Stomach (tissue), 9 donors: ENCODE data around the gene WDR20. TPM values are rescaled to one million over a fixed set of nuclear protein-coding genes. Genes with fewer than 3 reads are reported as not detected.
"Not testable (repeated sequence)": the region's sequence is repeated elsewhere in the genome, so short reads cannot be mapped to it uniquely, and the experiment has no call there.

Experiments used
- DNase-seq, 2 donors: peaks; one replicate each; pipeline versions ENCODE4 v3.0.0 to v3.0.0-alpha.2; 2013 to 2019
- H3K27ac ChIP-seq, 5 donors: fragments of 200-600 bp in 4 of 5; sonication (generic) in 4 of 5; one replicate each; pipeline ENCODE4 v1.5.1; 2013 to 2019; ENCODE audit warnings: mild to moderate bottlenecking in 1 of 5, moderate library complexity in 1 of 5
- H3K27me3 ChIP-seq, 3 donors: fragments of 200-600 bp; sonication (generic); one replicate each; pipeline ENCODE4 v1.5.1; 2017 to 2019; ENCODE audit warnings: mixed run types in 1 of 3
- H3K36me3 ChIP-seq, 4 donors: fragments of 200-600 bp; sonication (generic); 1 replicate in 3 of 4; 2 replicates in 1 of 4; pipeline ENCODE4 v1.5.1; 2016 to 2019
- H3K4me1 ChIP-seq, 4 donors: fragments of 200-600 bp; sonication (generic); one replicate each; pipeline ENCODE4 v1.5.1; 2016 to 2019
- H3K4me3 ChIP-seq, 4 donors: fragments of 200-600 bp; sonication (generic) in 3 of 4; one replicate each; pipeline ENCODE4 v1.5.1; 2016 to 2019; ENCODE audit warnings: mild to moderate bottlenecking in 1 of 4
- H3K9me3 ChIP-seq, 4 donors: fragments of 200-600 bp; sonication (generic); one replicate each; pipeline ENCODE4 v1.5.1; 2016 to 2019
- EP300 ChIP-seq: sonication (generic); formaldehyde crosslinking; IDR thresholded peaks from one replicate; pipeline ENCODE4 v1.6.1; 2017; ENCODE audit warnings: antibody characterized with exemption
- POLR2A ChIP-seq, 4 donors: fragments of 450-650 bp; IDR thresholded peaks; one replicate each; pipeline ENCODE4 v1.6.1; 2016; ENCODE audit warnings: antibody characterized with exemption in 4 of 4, control low read depth in 2 of 4, mild to moderate bottlenecking in 1 of 4, moderate library complexity in 1 of 4
- POLR2AphosphoS5 ChIP-seq, 3 donors: sonication (generic); formaldehyde crosslinking; IDR thresholded peaks; one replicate each; pipeline ENCODE4 v1.6.1; 2016; ENCODE audit warnings: antibody characterized with exemption in 3 of 3
- WGBS, 5 donors: extraction: QIAGEN DNeasy Blood & Tissue Kit in 3 of 5; methylation state at CpG; one replicate each; pipeline versions ENCODE4 v1.1.5 to v1.1.7; 2013 to 2018; 5-methylcytosine and 5-hydroxymethylcytosine counted together
- intact Hi-C: fragments of 100-400 bp; cut with DNase I; formaldehyde crosslinking; loops from one replicate; pipeline ENCODE4 v1.15.1; 2023; ENCODE audit warnings: low total_unique reads
- polyA plus RNA-seq, 3 donors: library from polyadenylated mRNA; stranded (reverse); fragments of 200-250 nt; gene quantifications; one replicate each; pipeline ENCODE4 v1.2.3, GENCODE V29; 2013
- total RNA-seq, 5 donors: library from RNA; depleted of rRNA; stranded (reverse); fragments of >200 nt; gene quantifications; one replicate each; pipeline versions ENCODE4 v1.1.0 to v1.2.3, GENCODE V29; 2014 to 2016
- TF ChIP-seq, protein P1 (sequence below), 7 experiments: fragments of 450-650 bp in 4 of 7; fragments of 200-600 bp in 3 of 7; sonication (generic) in 3 of 7; IDR thresholded peaks; one replicate each; pipeline ENCODE4 v1.5.1; 2016 to 2019; ENCODE audit warnings: antibody characterized with exemption in 7 of 7, control low read depth in 2 of 7, mild to moderate bottlenecking in 1 of 7
- donor health status: healthy with polysubstance abuse.
- donor health status: Bipolar disorder and iron deficiency.
- donor health status: healthy.

WDR20 gene
- total and polyA plus RNA-seq, 8 donors = 8.2 to 44.2 (median 14.5) TPM

DNA sequence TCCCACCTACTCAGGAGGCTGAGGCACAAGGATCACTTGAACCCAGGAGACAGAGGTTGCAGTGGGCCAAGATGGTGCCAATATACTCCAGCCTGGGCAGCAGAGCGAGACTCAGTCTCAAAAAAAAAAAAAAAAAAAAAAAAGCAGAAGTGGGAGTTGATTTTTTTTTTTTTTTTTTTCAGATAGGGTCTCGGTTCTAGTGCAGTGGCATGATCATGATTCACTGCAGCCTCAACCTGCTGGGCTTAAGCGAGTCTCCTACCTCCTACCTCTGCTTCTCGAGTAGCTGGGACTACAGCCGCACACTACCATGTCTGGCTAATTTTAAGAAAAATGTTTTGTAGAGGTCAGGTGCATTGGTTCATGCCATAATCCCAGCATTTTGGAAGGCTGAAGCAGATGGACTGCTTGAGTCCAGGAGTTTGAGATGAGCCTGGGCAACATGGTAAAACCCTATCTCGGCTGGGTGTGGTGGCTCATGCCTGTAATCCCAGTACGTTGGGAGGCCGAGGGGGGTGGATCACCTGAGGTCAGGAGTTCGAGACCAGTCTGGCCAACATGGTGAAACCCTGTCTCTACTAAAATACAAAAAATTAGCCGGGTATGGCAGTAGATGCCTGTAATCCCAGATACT lies 36.5 kb upstream of the WDR20 start:
- Histone ChIP-seq H3K4me3 (no peak overlapping the region), H3K4me1 (no peaks in the 10 kb centered on the region), H3K36me3 (no peaks in the 10 kb centered on the region), H3K27ac (no peak overlapping the region), H3K9me3 (no peaks in the 10 kb centered on the region), H3K27me3 (no peaks in the 10 kb centered on the region)
- 84 to 92% (median 88%) methylated on average over 10 of the region's 10 CpGs for WGBS, 5 donors
- TF ChIP-seq POLR2A (IDR thresholded peaks at IDR 0.05) = no peak
- TF ChIP-seq POLR2AphosphoS5 (IDR thresholded peaks at IDR 0.05) = no peak
- no peak for TF ChIP-seq EP300
- TF ChIP-seq, protein P1, sequence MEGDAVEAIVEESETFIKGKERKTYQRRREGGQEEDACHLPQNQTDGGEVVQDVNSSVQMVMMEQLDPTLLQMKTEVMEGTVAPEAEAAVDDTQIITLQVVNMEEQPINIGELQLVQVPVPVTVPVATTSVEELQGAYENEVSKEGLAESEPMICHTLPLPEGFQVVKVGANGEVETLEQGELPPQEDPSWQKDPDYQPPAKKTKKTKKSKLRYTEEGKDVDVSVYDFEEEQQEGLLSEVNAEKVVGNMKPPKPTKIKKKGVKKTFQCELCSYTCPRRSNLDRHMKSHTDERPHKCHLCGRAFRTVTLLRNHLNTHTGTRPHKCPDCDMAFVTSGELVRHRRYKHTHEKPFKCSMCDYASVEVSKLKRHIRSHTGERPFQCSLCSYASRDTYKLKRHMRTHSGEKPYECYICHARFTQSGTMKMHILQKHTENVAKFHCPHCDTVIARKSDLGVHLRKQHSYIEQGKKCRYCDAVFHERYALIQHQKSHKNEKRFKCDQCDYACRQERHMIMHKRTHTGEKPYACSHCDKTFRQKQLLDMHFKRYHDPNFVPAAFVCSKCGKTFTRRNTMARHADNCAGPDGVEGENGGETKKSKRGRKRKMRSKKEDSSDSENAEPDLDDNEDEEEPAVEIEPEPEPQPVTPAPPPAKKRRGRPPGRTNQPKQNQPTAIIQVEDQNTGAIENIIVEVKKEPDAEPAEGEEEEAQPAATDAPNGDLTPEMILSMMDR (IDR thresholded peaks at IDR 0.05) = no peak
- intact Hi-C loops = no loop called here
- DNase-seq = no peak

DNA sequence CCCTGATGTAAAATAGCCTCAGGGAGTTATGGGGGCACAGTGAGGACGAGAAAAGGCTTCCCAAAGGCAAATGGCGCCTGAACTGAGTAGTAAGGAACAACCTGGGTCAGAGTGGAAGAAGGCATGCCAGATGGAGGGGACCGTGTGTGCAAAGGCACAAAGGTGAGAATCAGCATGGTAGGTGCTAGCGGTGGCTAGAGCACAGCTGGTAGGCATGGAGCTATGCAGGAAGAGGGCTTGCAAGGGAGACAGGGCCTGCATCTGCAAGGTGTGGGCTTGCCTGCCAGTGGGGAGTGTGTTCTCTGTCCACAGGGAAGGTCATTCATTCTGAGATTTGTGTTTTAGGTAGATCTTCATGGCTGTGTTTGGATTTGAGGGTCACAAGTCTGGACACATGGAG lies 34.3 kb upstream of the WDR20 start:
- H3K27ac ChIP-seq = no peak overlapping the region
- TF ChIP-seq EP300 (no peak), POLR2A (IDR thresholded peaks at IDR 0.05) (no peak), POLR2AphosphoS5 (IDR thresholded peaks at IDR 0.05) (no peak)
- TF ChIP-seq, protein P1 (IDR thresholded peaks at IDR 0.05) = no peak
- no peaks in the 10 kb centered on the region for H3K4me1 ChIP-seq
- DNase-seq = no peak
- H3K27me3 ChIP-seq = no peaks in the 10 kb centered on the region
- intact Hi-C loops = no loop called here
- no peaks in the 10 kb centered on the region for H3K36me3 ChIP-seq
- no peaks in the 10 kb centered on the region for H3K9me3 ChIP-seq
- no peak overlapping the region for H3K4me3 ChIP-seq
- WGBS, 5 donors = 73 to 89% (median 82%) methylated on average over 4 of the region's 4 CpGs

DNA sequence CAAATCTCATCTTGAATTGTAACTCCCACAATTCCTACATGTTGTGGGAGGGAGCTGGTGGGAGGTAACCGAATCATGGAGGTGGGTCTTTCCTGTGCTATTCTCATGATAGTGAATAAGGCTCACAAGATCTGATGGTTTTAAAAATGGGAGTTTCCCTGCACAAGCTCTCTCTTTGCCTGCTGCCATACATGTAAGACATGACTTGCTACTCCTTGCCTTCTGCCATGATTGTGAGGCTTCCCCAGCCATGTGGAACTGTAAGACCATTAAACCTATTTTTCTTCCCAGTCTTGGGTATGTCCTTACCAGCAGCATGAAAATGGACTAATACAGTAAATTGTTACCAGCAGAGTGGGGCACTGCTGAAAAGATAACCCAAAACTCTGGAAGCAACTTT lies 30.4 kb upstream of the WDR20 start:
- H3K27ac ChIP-seq, DNase-seq, intact Hi-C loops, H3K4me3 ChIP-seq, H3K36me3 ChIP-seq, H3K9me3 ChIP-seq, H3K27me3 ChIP-seq, H3K4me1 ChIP-seq: not testable (repeated sequence)
- WGBS, 5 donors = 89 to 100% (median 94%) methylated on average over 1 of the region's 1 CpG

DNA sequence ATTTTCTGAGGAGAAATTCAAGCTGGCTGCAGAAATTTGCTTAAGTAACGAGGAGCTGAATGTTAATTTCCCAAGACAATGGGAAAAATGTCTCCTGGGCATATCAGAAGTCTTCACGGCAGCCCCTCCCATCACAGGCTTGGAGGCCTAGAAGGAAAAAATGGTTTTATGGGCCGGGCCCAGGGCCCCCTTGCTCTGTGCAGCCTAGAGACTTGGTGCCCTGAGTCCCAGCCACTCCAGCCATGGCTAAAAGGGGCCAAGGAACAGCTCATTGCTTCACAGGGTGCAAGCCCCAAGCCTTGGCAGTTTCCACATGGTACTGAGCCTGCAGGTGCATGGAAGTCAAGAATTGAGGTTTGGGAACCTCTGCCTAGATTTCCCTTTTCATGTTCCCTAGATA lies 28.6 kb upstream of the WDR20 start:
- intact Hi-C loops = no loop called here
- H3K27ac ChIP-seq = no peak overlapping the region

More for the DNA sequence above, 28.6 kb upstream of the WDR20 start:
- Histone ChIP-seq H3K4me3 (no peak overlapping the region), H3K27me3 (no peaks in the 10 kb centered on the region), H3K9me3 (no peaks in the 10 kb centered on the region), H3K4me1 (no peaks in the 10 kb centered on the region), H3K36me3 (no peaks in the 10 kb centered on the region)
- WGBS, 5 donors = 86 to 97% (median 93%) methylated on average over 3 of the region's 3 CpGs
- DNase-seq = no peak
- TF ChIP-seq POLR2A (IDR thresholded peaks at IDR 0.05) (no peak), POLR2AphosphoS5 (IDR thresholded peaks at IDR 0.05) (no peak), EP300 (no peak)
- TF ChIP-seq, protein P1 (IDR thresholded peaks at IDR 0.05) = no peak
